ENCODE data around the gene NOTCH2.

NOTCH2 gene

GRCh38 chr1:119937198-119937597, 132.3 kb downstream of the NOTCH2 start:
- DNase-seq: no peak

- DNase-seq: no peak
Measured at GRCh38 chr1:119935915-119936314, 133.5 kb downstream of the NOTCH2 start.

GRCh38 chr1:119935373-119935772, 134.1 kb downstream of the NOTCH2 start:
- DNase-seq: no peak

GRCh38 chr1:119933397-119933796, 136.1 kb downstream of the NOTCH2 start:
- DNase-seq: no peak

GRCh38 chr1:119929643-119930315, 139.7 kb downstream of the NOTCH2 start:
- DNase-seq: no peak

GRCh38 chr1:119926553-119926952, 142.9 kb downstream of the NOTCH2 start:
- no peak for DNase-seq

- no peak for DNase-seq
Measured at GRCh38 chr1:119924948-119925898, 144.2 kb downstream of the NOTCH2 start.

- DNase-seq: no peak
Measured at GRCh38 chr1:119920104-119920968, 149.1 kb downstream of the NOTCH2 start.

- no peak for DNase-seq
Measured at GRCh38 chr1:119919241-119919640, 150.2 kb downstream of the NOTCH2 start.

GRCh38 chr1:119918301-119918700, 151.2 kb downstream of the NOTCH2 start:
- no peak for DNase-seq

- no peak for DNase-seq
Measured at GRCh38 chr1:119917304-119918055, 152.0 kb downstream of the NOTCH2 start.

- no peak for DNase-seq
Measured at GRCh38 chr1:119915517-119915916, 153.9 kb downstream of the NOTCH2 start.

GRCh38 chr1:119914071-119914470, 155.4 kb downstream of the NOTCH2 start:
- DNase-seq: no peak

GRCh38 chr1:119912963-119913362, 156.5 kb downstream of the NOTCH2 start:
- no peak for DNase-seq

- DNase-seq: no peak
Measured at GRCh38 chr1:119911775-119912174, 157.7 kb downstream of the NOTCH2 start.

- no peak for DNase-seq
Measured at GRCh38 chr1:119910618-119911017, 158.8 kb downstream of the NOTCH2 start.

GRCh38 chr1:119909890-119910596, 159.4 kb downstream of the NOTCH2 start:
- no peak for DNase-seq

- DNase-seq: no peak
Measured at GRCh38 chr1:119908661-119909060, 160.8 kb downstream of the NOTCH2 start.

GRCh38 chr1:119906927-119907652, 162.4 kb downstream of the NOTCH2 start:
- DNase-seq: no peak

GRCh38 chr1:119903443-119903835, 166.0 kb downstream of the NOTCH2 start:
- no peak for DNase-seq

Measured in stimulated activated CD4-positive, alpha-beta T cell treated with anti-CD3 and anti-CD28 coated beads, Interleukin-12 subunit alpha, Interleukin-12 subunit beta, amount 100 ng/mL, for 4 hours (primary cell).